HG03045 (cell line): ENCODE data around the gene MTREX.
"Not testable (repeated sequence)": the region's sequence is repeated elsewhere in the genome, so short reads cannot be mapped to it uniquely, and the experiment has no call there.

Source experiments
- ATAC-seq: cut with Tn5 transposase; IDR thresholded peaks from one replicate; pipeline ENCODE4 v1.9.1; 2021; ENCODE audit warnings: mild to moderate bottlenecking, moderate library complexity; ENCODE audit not compliant: unreplicated experiment

The MTREX gene

DNA sequence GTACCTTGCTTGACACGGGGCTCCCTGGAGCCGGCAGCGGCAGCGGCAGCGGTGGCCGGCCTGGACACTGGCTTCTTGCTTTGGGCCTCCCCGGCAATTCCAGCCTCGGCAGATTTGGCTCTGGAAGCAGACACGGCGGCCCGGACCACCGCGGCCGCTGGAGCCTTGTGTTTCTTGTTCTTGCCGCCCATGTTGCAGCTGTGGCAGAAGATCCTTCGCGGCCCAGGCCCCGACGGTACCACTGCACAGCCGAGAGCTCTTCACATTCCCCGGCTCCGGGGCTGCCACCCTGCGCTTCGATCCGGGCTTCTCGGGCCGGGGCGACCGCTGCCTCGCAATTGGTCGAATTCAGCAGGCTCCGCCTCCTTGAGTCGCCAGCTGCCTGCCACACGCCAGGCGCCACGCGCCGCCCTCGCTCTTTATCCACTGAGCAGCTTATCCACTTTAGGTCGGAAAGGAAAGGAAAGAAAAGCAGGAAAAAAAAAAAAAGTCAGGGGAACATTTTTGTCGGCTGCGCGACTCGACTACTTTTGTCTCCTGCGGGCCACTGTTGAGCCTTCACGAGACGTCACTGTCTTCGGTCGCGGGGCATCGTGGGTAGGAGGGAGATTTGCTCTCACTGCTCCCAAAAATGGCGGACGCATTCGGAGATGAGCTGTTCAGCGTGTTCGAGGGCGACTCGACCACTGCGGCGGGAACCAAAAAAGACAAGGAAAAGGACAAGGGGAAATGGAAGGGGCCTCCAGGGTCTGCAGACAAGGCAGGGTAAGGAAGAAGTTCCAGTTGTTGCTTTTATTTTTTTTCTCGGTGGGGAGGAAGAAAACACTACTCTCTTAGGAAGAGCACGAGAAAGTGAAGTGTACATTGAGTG, at the start of gene MTREX, which contains the start of gene DHX29:
Gene MTREX (plus strand): TSS at position 607 of the 871 bp plus-strand sequence. CDS start 25 bp downstream, at position 632.
Gene DHX29 (minus strand): TSS at position 312 of the 871 bp plus-strand sequence. CDS start 121 bp downstream, at position 191.
- peak; percentile 96 for ATAC-seq

- ATAC-seq: no peak
These were observed 49.5 kb upstream of the MTREX start for GRCh38 chr5:55258339-55258738.

DNA sequence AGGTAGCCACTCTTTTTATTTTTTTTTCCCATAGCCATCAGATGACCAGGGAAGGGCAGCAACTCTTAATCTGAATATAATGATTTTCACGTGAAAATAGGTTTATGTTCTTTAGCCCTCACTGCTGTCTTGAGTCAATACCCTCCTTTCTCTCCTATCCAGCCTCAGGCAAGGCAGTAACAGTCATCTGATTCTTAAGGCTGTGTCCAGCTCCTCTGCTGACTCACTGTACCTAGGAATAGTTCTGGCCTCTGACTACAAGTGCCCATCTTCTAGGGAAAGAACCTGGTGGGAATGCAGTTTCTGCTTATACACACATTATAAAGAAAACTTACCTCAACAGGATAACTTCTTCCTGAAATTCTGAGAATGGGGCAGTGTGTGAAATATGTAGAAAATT, 31.0 kb upstream of the MTREX start:
- no peak for ATAC-seq

DNA sequence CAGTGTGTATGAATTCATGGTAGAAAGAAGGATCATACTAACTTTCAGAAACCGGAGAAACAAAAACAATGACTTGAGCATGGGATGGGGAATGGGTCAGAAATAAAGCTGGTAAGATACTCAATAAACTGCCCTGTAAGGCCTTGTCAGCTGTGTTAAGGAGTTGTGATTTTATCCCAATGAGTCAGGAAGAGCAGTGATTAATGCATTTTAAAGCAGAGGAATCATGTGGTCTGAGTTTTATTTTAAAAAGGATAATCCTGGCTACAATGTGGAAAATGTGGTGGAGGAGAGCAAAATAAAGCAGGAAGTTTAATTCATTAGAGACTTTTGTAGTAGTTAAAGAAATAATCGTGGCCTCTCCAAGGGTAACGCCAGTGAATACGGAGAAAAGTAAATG, 29.0 kb upstream of the MTREX start:
- no peak for ATAC-seq

GRCh38 chr5:55286411-55286933, 21.3 kb upstream of the MTREX start:
- ATAC-seq: no peak

- no peak for ATAC-seq
These were observed 18.0 kb upstream of the MTREX start for GRCh38 chr5:55289808-55290207.

- no peak for ATAC-seq
These were observed 16.8 kb upstream of the MTREX start for GRCh38 chr5:55290991-55291390.

DNA sequence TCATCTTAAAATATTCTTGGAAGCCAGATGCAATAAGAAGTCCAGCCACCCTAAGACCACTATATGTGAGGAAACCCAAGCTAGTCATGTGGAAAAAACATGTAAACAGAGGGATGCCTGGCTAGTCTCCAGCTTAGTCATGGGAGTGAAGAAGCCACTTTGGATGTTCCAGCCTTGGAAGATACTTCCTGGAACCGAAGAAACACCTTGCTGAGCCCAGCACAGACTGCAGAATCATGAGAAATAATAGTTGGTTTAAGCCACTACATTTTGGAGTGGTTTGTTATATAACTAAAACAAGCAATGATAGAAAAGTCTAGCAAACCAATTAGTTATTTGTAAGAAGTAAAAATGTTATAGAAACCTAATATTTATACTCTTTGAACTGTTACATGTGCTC, 12.9 kb upstream of the MTREX start:
- no peak for ATAC-seq

DNA sequence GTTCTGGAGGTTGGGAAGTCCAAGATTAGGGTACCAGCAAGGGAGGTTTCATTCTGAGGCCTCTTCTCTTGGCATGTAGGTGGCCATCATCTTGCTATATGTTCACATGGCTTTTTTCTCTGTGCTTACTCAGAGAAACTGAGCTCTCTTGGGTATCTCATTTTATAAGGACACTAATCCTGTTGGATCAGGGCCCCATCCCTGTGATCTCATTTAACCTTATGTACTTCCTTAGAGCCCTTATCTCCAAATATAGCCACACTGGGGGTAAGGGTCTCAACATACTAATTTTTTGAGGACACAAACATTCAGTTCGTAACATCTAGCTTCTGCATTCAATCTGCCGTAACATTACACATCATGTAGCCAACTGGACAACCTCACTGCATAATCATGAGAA, 6.9 kb upstream of the MTREX start:
- no peak for ATAC-seq

GRCh38 chr5:55303238-55303690, 4.5 kb upstream of the MTREX start:
- no peak for ATAC-seq

DNA sequence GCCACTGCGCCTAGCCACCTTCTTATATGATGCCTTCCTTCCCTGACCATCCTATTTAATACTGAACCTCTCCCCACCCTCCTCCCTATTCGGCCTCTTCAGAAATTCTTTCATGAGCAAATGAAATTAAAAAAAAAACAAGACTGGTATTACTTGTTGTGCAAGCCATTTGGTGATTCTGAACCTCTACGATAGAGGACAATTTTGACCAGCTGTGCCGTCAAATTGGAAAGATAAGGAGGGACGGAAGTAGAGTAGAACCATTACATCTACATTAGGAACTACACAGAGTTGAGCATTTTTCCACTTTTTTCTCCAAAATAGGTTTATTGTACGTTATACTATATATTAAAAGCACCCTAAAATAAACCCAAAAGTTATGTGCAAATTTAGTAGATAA, 3.2 kb upstream of the MTREX start:
- no peak for ATAC-seq

DNA sequence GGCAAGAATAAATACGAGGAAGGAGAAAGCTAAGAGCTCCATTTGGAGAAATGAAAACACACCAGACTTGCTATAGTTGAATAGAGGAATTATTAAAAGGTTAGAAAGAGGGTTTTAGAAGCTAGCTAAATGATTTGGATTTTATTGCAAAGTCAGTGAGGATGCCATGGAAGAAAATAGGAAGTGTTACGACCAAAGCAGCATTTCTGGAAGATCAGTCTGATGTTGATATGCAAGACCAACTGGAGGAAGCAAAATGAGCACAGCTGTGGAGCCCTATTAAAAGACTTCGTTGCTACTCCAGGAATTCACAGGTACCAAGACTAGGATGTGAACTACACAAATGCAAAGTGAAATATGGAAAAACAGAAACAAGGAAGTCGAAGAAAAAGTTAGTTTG, 2.4 kb upstream of the MTREX start:
- no peak for ATAC-seq

- no peak for ATAC-seq
These were observed 977 bp upstream of the MTREX start for GRCh38 chr5:55306641-55307382.

DNA sequence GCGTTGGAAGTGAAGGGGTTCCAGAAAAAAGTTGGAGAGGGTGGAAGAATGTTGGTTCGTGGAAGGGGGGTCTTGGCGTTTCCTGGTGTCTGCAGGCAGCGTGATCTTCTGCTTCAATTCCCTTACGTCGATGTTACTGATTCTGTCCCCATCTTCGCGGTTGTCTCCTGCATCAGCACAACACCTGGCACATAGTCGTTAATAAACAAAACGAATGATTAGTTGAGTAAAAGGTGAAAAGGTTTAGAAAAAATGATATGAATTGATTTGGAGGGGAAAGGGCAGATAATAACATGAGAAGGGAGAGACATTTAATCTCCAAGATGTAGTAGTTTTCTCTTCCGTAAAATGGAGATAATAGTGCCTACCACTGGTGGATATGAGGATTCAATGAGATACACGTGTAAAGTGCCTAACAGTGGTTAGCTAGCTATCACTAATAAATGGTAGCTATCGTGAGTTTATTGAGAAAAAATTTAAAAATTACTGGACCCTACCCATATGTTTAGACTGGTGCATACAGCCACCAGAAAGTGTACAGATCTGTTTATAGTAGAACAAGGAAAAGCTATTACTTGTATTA, 556 bp downstream of the MTREX start:
- ATAC-seq: no peak

DNA sequence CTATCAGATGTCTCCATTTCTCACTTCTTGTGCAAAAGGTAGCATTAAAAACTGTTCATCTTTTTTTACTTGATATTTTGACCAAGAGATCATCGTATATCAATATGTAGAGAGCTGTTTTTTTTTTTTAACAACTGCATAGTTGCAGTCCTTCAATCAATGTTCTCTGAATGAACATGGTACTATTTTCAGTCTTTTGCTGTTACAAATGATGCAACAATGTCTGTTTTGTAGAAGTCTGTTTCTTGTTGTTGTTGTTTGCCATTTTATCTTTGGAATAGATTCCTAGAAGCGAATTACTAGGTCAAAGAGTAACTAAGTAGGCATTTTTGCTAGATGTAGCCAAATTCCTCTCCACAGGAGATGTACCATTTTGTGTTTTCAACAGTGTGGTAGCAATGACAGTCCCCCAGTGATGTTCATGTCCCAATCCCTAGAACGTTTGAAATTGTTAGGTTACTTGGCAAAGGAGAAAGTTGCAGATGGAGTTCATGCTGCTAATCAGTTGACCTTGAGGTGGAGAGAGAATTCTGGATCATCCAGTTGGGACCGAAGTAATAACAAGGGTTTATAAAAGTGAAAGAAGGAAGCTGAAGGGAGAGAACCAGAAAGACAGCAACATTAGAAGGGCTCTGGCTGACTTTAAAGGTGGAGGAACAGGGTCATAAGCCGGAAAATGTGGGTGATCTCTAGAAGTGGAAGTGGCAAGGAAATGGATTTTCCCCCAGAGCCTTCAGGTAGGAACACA, 6.3 kb downstream of the MTREX start:
- no peak for ATAC-seq

DNA sequence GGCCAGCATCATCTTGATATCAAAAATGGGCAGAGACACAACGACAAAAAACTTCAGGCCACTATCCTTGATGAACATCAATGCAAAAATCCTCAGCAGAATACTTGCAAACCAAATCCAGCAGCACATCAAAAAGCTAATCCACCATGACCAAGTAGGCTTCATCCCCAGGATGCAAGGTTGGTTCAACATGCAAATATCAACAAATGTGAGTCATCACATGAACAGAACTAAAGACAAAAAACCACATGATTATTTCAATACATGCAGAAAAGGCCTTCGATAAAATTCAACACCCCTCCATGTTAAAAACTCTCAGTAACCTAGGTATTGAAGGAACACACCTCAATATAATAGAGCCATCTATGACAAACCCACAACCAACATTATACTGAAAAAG, 8.5 kb downstream of the MTREX start:
- ATAC-seq: no peak

- no peak for ATAC-seq
These were observed 9.0 kb downstream of the MTREX start for GRCh38 chr5:55316837-55317236.

- ATAC-seq: not testable (repeated sequence)
These were observed 10.4 kb downstream of the MTREX start for GRCh38 chr5:55318237-55318636.

GRCh38 chr5:55319491-55319890, 11.7 kb downstream of the MTREX start:
- no peak for ATAC-seq

DNA sequence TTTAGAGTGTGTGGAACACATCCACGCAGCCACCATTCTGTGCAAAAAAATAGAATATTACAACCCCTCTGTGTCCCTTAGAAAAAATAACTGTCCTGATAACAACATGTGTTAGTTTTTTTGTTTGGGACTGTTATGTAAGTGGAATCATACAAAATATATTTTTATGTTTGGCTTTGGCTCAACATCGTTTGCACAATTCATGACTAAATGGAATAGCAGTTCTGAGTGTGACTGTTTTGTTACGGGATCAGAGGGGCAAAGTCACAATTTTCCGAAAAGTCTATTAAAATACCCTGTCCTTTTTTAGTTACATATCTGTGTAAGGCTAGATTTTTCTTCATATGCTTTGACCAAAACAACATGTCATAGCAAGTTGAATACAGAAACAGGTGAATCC, 12.8 kb downstream of the MTREX start:
- no peak for ATAC-seq

- no peak for ATAC-seq
These were observed 16.2 kb downstream of the MTREX start for GRCh38 chr5:55324006-55324405.
